AG09319 (cell line): Measurements from ENCODE around the gene CCDC60.

Experiments
- DNase-seq: peaks from one replicate; pipeline ENCODE4 v3.0.0-alpha.2; 2010; ENCODE audit warnings: low read depth; ENCODE audit errors: extremely low read depth
- TF ChIP-seq, protein P1 (sequence below): IDR thresholded peaks from 2 replicates; pipeline ENCODE4 v1.5.1; 2011; ENCODE audit warnings: low read depth, mild to moderate bottlenecking, inconsistent platforms, low read length, moderate library complexity

The CCDC60 gene

DNA sequence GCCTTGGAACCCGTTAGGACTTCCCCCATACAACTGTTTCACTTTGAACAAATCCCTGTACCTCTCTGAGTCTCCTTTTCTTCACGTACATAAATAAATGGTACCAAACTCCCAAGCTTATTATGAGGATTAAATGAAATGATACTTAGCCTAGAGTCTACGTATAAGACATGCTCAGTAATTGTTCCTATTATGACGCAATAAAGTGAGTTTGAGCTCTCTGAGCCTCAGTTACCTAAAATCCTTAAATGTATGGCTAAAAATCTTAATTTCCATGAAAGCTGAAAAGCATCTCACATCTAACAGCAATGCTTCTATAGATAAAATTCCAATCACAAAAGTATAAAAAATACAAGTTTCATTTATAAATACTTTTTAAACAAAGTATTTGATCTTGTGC lies 141.1 kb downstream of the CCDC60 start:
- DNase-seq = no peak
- TF ChIP-seq, protein P1, sequence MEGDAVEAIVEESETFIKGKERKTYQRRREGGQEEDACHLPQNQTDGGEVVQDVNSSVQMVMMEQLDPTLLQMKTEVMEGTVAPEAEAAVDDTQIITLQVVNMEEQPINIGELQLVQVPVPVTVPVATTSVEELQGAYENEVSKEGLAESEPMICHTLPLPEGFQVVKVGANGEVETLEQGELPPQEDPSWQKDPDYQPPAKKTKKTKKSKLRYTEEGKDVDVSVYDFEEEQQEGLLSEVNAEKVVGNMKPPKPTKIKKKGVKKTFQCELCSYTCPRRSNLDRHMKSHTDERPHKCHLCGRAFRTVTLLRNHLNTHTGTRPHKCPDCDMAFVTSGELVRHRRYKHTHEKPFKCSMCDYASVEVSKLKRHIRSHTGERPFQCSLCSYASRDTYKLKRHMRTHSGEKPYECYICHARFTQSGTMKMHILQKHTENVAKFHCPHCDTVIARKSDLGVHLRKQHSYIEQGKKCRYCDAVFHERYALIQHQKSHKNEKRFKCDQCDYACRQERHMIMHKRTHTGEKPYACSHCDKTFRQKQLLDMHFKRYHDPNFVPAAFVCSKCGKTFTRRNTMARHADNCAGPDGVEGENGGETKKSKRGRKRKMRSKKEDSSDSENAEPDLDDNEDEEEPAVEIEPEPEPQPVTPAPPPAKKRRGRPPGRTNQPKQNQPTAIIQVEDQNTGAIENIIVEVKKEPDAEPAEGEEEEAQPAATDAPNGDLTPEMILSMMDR = no peak

DNA sequence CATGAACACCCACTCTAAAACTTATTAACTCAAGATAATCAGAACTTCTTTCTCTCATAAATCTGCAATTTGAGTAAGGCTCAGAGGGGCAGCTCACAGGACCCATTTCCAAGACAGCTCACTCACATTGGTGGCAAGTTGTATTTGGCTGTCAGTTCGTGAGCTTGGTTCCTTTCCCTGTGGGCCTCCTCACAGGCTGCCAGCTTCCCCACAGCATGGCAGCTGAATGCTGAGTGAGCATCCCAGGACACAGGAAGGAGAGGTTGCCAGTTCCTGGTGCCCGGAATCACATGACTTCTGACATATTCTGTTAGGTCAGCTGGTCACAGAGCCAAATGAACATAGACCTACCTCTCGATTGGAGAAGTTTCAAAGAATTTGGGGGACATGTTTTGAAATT lies 142.4 kb downstream of the CCDC60 start:
- DNase-seq = no peak
- TF ChIP-seq, protein P1 = no peak

DNA sequence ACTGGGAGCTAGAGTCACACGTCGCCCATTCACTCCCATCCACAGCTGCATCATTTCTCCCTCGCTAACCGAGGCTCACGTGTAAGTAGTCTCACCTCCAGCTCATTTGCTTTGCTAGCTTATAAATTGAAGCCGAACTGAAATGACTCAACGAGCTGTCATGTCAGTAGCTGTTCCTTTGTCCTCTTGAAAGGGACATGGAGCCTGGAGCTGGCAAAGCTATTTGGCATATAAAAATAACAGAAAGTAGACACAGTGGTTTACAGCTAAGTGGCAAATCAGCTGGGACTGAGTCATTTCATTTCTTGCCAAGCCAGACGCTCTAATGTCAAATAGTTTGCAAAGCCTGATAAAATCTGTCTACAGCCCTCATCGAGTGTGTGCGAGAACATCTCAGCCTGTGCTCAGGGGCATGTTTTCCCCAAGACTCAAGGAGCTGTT lies 144.6 kb downstream of the CCDC60 start:
- TF ChIP-seq, protein P1 = no peak
- no peak for DNase-seq

DNA sequence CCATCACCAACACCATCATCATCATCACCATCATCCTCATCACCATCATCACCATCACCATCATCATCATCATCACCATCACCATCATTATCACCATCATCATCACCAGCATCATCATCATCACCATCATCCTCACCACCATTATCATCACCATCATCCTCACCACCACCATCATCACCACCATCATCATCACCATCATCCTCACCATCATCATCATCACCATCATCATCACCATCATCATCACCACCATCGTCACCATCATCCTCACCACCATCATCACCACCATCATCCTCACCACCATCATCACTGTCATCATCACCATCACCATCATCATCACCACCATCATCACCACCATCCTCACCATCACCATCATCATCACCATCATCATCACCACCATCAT lies 146.0 kb downstream of the CCDC60 start:
- TF ChIP-seq, protein P1 = no peak
- DNase-seq = no peak

DNA sequence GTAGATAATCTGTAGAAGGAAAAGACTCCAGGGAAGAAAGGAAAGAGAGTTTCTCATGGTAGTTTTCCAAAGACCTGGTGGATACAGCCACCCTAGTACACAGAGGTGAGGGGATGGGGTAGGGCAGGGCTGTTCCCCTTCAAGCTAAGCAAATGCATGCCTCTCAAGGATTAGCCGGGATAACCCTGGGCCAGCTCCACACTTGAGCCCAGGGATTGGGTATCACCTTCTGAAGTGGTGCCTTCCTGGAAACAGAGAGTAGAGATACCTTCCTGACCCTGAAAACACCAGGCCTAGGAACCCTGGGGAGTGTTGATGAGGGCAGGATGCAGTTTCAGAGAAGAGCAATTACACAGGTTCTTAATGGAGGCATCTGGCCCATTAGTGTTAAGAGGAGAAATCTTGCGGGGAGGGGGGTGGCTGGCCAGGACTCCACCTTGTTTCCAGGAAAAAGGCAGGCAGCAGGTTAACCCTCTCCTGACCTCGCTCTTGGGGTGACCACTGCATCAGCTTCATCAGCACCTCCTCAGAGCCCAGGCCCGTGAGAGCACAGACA lies 152.1 kb downstream of the CCDC60 start:
- TF ChIP-seq, protein P1 = no peak

DNA sequence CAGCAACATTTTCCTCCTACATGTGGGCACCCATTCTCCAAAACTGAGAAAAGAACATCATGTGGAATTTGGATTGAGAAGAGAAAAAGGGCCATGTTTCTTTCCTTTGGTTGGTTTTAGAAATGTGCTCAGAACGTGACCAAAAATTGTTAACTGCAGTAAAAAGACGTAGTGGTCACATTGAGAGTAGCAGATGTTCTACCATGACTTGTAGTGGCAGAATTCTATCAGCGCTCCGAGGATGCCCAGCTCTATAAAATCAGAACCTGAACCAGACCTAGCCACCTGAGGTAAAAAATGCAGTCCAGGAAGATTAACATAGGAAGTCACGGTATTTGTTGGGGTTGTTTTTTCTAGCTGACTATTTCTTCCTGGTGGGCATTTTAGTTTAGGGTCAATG lies 157.3 kb downstream of the CCDC60 start:
- DNase-seq = no peak
- TF ChIP-seq, protein P1 = no peak

More for the DNA sequence above, 152.1 kb downstream of the CCDC60 start:
- no peak for DNase-seq

DNA sequence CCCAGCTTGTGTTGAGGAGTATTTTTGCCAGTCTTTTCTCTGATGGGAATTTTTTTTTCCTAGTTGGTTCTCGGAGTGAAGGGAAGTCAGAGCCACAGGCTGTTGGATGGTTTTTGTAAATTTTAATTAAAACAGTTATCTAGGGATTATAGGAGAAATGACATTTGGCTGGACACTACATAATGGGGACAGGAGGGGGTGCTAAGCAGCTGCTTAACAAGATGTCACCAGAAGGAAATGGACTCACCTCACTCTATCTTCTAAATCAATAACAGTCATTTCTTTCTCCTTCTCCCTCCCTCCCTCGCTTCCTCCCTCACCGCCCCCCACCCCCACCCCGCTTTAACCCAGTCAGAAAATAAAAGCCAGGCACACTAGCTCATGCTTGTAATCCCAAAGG lies 165.7 kb downstream of the CCDC60 start:
- DNase-seq = no peak
- TF ChIP-seq, protein P1 = no peak
